ENCODE results near the gene OBSCN. TPM values are rescaled to one million over a fixed set of nuclear protein-coding genes. Genes with fewer than 3 reads are reported as not detected.

The OBSCN gene
- total and polyA plus RNA-seq, 2 of the 4 experiments (the other 2 are of a cell fraction): 4.1 to 9.5 TPM

GRCh38 chr1:228295981-228296380, 88.1 kb downstream of the OBSCN start:
- Histone ChIP-seq H2BK5ac (ENCODE audit: low read depth, low read length, poor library complexity, severe bottlenecking) (no peak overlapping the region), H3K23ac (ENCODE audit: low read depth, low read length) (no peak overlapping the region), H3K27me3 (ENCODE audit: control insufficient read depth, insufficient read depth, low read length) (no peaks in the 10 kb centered on the region), H4K5ac (ENCODE audit: low read depth, low read length) (no peak overlapping the region), H3K79me1 (ENCODE audit: low read depth in 1 of 2, low read length in 2 of 2) (no peaks in the 10 kb centered on the region), H2AK5ac (ENCODE audit: low read depth, low read length) (no peak overlapping the region), H2BK120ac (ENCODE audit: low read depth, low read length) (no peak overlapping the region), H2BK15ac (ENCODE audit: low read depth, low read length) (no peak overlapping the region), H3K4me1 (ENCODE audit: control insufficient read depth, insufficient read depth, low read length) (no peaks in the 10 kb centered on the region), H3K4me3 (ENCODE audit: insufficient read depth, low read depth, low read length) (no peak overlapping the region), H3K9ac (ENCODE audit: low read depth, low read length) (no peak overlapping the region), H2BK20ac (ENCODE audit: low read depth, low read length) (no peak overlapping the region), H2AK9ac (replicated peaks; ENCODE audit: low read depth, low read length, poor library complexity) (no peak overlapping the region), H3K14ac (replicated peaks; ENCODE audit: low read depth, low read length) (no peak overlapping the region), H4K91ac (ENCODE audit: insufficient read depth, low read depth, low read length) (no peak overlapping the region), H3K4ac (ENCODE audit: low read depth, low read length) (no peak overlapping the region), H3K4me2 (ENCODE audit: low read depth, low read length) (no peak overlapping the region), H3K27ac (ENCODE audit: insufficient read depth, low read length) (no peak overlapping the region), H3K56ac (ENCODE audit: extremely low read depth, insufficient read depth, low read length) (no peak overlapping the region), H2AFZ (replicated peaks; ENCODE audit: low read length, poor library complexity) (no peak overlapping the region), H3K36me3 (ENCODE audit: control insufficient read depth, insufficient read depth, low read length) (peaks cover 27% of the 10 kb centered on the region), H4K8ac (ENCODE audit: low read depth in 2 of 2, low read length in 2 of 2) (no peak overlapping the region), H4K20me1 (ENCODE audit: insufficient read depth, low read length) (no peaks in the 10 kb centered on the region), H3K9me1 (ENCODE audit: insufficient read depth, low read length) (no peaks in the 10 kb centered on the region; the same call in 1 of the 2 replicates), H3K9me3 (ENCODE audit: control insufficient read depth, insufficient read depth, low read length) (peaks cover 2% of the 10 kb centered on the region), H3K18ac (ENCODE audit: low read depth, low read length) (no peak overlapping the region)
- dilution Hi-C loops (cut with HindIII; ENCODE audit: low sequenced_read_pairs, unreplicated experiment) (no loop called here), intact Hi-C loops (cut with micrococcal nuclease) (no loop called here), in situ Hi-C loops (cut with MboI; ENCODE audit: low sequenced_read_pairs) (no loop called here)
- TSS peak; percentile 24 for BruUV-seq (replicated peaks)
- ATAC-seq (ENCODE audit: low read depth) (no peak), DNase-seq (peak; percentile 8)
- ChIA-PET POLR2A (ENCODE audit: unreplicated experiment) (no interaction called here), CTCF (no interaction called here)
- TF ChIP-seq CEBPB (IDR thresholded peaks at IDR 0.05; ENCODE audit: low read depth, low read length) (no peak), MXI1 (IDR thresholded peaks at IDR 0.05; ENCODE audit: borderline replicate concordance, low read depth, low read length) (no peak), BHLHE40 (IDR thresholded peaks at IDR 0.05; ENCODE audit: low read depth, low read length) (no peak)
- no CpG with 5 or more reads among the region's 2 CpGs for WGBS, 2 experiments (ENCODE audit: extremely low coverage in 2 of 2, insufficient read length in 1 of 2)
